NCI-H2227 treated with DMSO at 0.1 percent for 48 hours (cell line): ENCODE results near the gene SP5.
"Not testable (repeated sequence)": the region's sequence is repeated elsewhere in the genome, so short reads cannot be mapped to it uniquely, and the experiment has no call there.

Source experiments
- DNase-seq: peaks from one replicate; lab custom pipeline; 2025; lab: John Stamatoyannopoulos, UW

The SP5 gene

DNA sequence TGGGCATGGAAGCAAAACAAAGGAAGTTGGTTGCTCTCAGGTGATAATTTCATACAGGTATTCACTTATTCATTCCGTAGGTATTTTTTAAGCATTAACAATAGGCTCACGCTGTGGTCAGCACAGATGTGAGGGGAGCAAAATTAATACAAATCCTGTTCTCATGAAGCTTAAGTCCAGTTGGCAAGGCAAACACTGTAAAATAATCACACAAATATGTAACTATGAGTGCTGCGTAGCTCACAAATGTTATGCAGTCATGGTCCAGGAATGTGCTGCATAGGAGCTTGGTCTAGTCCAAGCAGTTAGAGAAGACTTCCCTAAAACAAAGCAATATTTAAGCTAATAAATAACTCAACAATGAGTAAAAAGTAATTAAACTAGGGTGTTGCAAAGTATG is 23.9 kb downstream of the SP5 start:
- DNase-seq = no peak

DNA sequence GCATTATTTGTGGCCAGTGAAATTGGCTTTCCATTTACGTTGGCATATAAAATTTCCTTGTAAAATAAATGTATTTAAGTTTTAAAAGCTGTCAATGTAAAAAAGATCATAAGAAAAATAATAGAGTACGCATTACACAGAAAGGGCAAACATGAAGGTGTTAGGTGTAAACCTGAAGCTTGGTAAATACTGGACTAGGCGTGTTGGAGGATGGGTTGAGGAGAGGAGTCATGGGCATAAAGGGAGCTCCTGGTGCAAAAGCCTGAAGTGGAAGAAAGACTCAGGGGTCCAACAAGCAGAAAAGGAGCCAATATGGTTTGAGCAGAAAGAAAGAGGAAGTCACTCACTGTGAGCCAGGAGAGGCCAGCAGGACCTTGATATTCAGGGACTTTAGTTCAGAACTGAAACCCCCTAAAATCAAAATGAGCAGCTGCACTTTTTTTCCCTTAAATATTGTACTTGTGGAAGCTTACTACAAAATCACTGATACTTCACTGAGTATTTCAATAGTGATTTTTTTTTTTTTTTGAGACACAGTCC is 24.4 kb downstream of the SP5 start:
- no peak for DNase-seq

DNA sequence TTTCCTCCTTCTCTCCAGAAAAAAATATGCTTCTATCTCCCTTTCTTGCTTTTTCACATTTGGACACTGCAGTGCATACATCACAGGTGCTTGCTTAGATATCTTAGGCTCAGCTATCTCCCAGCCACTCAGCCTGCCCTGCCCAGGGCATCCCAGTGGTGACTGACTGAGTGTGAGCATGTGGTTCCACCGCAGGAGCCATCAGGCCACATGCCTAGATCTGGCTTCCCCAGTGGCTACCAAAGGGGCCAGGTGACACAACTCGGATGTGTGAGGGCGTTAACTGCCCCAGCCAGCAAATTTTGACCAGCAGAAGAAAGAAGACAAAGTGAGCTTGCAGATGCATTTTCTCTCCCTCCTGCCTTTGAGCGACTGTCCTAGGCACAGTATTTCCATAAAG is 25.5 kb downstream of the SP5 start:
- no peak for DNase-seq

DNA sequence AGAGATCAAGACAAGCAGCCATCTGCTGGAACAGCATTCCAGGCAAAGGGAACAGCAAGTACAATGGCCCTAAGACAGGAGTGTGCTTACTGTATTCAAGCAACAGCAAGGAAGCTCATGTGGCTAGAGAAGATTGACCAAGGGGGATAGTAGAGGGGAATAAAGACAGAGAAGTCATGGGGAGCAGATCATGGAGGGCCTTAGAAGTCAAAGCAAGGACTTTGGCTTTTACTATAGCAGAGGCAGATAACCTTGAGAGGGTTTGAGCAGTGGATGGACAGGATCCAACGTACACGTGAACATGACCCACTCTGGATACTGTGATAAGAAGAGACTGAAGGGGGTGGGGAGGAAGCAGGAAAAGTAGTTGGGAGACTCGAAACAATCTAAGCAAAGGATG is 26.9 kb downstream of the SP5 start:
- DNase-seq = no peak

DNA sequence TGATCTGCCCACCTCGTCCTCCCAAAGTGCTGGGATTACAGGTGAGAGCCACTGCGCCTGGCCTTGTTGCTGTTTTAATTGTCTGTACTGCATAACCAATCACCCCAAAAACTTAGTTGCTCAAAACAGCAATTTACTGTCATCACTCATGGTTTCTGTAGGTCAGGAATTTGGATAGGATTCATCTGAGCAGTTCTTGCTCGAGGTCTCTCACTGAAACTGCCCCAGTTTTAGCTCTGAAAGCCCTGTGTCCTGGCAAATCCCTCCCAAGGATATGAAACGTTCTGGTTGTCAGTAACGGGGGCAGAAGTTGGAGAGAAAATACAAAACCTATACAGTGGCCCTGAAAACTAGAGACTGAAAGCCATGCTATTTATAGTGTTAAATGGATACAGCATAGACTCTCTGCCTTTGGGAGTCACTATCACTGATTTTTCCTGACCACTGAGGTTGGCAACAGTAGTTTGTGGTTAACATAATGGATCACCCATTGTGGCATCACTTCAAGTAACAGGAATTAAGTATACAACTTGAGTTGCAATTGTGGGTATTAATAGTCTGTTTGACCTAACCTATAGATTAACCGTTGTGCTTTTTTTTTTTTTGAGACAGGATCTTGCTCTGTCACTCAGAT is 27.9 kb downstream of the SP5 start:
- no peak for DNase-seq

DNA sequence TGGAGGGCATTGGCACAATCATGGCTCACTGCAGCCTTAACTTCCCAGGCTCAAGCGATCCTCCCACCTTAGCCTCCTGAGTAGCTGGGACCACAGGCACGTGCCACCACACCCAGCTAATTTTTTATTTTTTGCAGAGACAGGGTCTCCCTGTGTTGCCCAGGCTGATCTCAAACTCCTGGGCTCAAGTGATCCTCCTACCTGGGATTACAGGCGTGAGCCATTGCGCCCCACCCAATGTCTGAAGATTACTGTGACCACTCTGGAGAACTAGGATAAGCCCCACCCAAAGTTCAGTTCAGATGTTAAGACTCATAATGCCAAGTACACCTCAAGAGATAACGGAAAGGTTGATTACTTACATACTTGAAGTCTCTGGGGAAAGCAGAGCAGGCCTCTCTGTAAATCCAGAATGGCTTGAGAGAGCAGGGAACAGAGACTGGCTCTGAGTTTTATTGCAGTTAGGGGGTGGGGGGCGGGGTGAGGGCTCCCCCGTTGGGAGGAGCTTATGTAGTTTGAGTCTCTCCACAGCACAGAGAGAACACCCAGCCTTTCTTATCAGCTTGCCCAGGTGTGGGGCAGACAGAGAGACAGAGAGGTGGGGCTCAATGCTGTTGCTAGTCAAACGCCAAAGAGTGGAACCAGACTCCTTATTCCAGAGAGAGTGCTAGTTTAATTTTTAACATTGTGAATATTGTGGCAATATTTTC is 28.5 kb downstream of the SP5 start:
- no peak for DNase-seq

DNA sequence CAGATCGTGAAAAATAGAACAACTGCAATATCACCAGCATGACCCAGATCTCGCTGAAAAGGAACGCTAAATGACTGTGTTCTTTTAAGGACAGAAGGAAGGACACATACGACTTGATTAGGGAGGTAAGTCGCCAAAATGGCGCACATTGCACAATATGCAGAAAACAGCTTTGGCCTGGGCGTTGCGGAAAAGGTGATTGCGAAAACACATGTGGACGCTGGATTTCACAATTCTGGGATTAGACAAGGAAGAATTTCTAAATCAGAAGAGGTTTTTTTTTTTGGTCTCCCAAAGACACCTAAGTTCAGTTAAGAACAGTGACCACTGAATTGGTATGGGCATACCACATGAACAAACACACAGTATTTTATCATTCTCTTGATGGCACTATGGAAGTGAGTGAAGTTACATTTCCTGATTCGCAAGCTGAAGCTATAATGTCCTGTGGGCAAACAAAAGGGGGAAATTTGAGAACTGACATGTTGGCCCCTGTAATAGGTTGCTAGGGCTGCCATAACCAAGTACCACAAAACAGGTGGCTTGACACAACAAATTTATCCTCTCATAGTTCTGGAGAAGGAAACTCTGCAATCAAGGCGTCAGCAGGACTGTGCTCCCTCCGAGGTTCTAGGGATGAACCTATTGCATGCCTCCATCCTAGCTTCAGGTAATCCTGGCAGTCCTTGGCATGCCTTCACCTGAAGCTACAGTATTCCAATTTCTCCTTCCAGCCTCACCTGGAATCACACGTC is 29.3 kb downstream of the SP5 start:
- DNase-seq = no peak

DNA sequence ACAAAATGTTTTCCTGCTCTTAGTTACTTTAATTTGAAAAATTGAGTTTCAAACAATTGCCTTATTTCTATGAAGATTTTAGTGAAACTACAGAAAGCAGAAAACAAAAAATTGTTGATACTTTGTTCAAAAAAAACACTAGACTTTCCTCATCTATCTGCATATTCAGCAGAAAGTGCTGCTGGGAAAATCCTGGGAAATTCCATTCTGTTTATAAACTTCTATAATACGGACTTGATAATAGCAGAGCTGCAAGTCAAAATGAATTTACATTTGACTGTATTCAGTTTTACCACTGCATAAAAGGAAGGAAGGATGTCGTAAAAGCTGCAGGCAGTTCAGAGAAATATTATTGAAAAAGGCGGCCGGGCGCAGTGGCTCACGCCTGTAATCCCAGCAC is 30.2 kb downstream of the SP5 start:
- no peak for DNase-seq

DNA sequence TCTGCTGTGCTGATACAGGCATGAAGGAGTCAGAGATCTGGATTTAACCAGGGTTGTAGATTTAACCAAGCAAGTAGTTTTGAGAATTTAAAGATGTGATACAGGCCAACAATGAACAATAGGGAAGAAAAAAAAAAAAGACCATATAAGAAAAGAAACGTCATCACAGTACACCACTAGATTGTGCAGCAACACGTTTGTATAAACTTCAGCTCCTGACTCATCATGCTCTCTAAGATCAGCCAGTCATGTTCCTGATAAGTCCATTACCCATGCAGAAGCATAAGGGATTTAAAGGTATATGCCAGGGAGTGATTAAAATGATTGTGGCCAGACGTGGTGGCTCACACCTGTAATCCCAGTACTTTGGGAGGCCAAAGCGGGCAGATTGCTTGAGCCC is 32.8 kb downstream of the SP5 start:
- DNase-seq = no peak

DNA sequence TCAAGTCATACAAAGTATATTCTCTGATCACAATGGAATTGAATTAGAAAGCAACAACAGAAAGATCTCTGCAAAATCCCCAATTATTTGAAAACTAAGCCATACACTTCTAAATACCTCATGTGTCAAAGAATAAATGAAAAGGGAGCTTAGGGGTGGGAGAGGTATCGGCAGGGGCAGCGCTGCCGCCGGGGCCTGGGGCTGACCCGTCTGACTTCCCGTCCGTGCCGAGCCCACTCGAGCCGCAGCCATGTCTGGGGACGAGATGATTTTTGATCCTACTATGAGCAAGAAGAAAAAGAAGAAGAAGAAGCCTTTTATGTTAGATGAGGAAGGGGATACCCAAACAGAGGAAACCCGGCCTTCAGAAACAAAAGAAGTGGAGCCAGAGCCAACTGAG is 36.4 kb downstream of the SP5 start:
- DNase-seq = not testable (repeated sequence)

DNA sequence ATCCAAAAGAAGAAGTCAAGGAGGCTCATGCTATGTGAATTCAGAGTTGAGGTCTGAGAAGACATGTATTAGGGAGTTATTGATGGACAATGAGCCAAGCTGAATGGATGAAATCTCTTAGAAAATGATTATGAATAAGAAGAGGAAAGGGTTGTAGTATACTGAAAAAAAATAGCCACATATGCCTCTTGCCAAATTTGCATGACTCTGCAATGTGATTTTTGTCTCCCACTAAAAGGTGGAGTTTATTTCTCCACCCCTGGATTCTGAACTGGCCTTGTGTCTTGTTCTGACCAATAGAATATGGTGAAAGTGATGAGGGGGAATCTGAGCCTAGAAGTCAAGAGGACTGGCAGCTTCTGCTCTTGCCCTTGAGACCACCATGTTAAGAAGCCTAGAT is 46.4 kb downstream of the SP5 start:
- DNase-seq = no peak

DNA sequence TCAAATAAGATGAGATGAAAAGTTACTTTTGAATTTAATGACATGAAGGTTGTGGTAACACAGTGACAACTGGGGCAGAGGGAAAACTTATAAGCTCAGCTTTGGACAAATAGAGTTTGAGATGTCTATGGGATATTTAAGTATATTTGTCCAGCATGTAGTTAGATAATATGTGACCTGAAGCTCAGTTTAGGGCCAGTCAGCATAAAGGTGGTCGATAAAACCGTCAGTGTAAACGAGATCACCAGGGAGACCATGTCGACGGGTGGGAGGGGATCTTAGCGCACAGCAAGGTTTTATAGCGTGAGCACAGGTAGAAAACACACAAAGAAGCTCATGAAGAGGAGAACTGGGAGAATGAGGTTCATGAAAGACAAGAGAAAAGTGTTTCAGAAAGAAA is 47.6 kb downstream of the SP5 start:
- DNase-seq = no peak

DNA sequence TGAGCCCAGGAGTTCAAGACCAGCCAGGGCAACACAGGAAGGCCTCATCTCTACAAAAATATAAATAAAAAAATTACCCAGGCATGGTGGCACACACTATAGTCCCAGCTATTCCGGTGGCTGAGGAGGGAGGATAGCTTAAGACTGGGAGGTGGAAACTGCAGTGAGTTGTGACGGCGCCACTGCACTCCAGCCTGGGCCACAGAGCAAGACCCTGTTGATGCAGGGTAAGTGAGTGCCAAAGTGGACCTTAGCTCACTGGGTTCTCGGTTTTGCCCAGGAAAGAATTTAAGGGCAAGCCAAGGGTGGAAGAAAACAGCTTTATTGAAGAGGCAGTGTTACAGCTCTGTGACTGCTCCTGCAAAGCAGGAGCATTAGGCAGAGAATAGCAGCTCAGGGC is 48.1 kb downstream of the SP5 start:
- no peak for DNase-seq

DNA sequence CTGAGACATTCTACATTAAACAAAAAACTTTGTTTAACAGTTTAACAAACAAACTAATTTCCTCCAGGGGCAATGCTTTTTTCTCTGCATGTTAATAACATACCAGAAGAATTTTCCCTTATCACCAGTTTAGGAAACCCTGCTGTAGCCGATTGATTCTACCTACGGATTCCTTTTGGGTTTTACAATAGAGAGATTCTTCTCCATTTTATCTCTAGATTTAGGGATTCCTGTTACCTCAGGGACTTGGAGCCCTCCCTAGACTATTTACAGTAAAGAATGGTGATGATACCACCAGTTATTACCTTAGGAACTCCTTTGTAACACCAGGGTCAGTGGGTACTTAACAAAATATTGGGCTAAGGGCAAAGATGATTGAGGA is 49.7 kb downstream of the SP5 start:
- no peak for DNase-seq

DNA sequence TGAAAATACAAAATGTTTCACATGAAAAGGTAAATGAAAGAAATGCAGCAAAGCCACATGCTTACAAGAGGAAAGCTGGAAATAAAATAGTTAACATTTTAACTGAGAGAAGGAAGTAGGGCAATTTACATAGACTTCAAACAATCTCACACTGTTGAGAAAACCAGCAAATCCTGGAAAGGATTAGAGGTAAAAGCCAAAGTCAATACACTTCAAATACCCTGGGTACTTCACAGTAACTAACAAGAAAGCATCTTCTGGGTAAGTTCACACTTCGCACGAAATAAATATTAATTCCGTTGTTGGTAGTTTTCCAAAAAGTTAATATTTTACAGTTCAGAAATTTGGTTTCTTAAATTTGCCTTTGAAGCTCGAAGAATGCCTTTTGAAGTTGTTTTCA is 51.6 kb downstream of the SP5 start:
- no peak for DNase-seq
